GM18499 (cell line): ENCODE data around the gene METTL16.
"Not testable (repeated sequence)": the region's sequence is repeated elsewhere in the genome, so short reads cannot be mapped to it uniquely, and the experiment has no call there.

ENCODE experiments used
- ATAC-seq: cut with Tn5 transposase; IDR thresholded peaks from one replicate; pipeline ENCODE4 v1.9.1; 2021; ENCODE audit warnings: moderate number of reproducible peaks; ENCODE audit not compliant: insufficient read depth, unreplicated experiment

METTL16 gene

GRCh38 chr17:2503627-2504026 lies 8.1 kb downstream of the METTL16 start:
- ATAC-seq, result no peak

GRCh38 chr17:2502871-2503580 lies 8.7 kb downstream of the METTL16 start:
- ATAC-seq, result no peak

- no peak for ATAC-seq
Observed at GRCh38 chr17:2500446-2500845, 11.2 kb downstream of the METTL16 start.

- ATAC-seq, result not testable (repeated sequence)
Observed at GRCh38 chr17:2489286-2489685, 22.4 kb downstream of the METTL16 start.

GRCh38 chr17:2487306-2487705 lies 24.4 kb downstream of the METTL16 start:
- no peak for ATAC-seq

GRCh38 chr17:2486709-2487108 lies 25.0 kb downstream of the METTL16 start:
- ATAC-seq, result not testable (repeated sequence)

- no peak for ATAC-seq
Observed at GRCh38 chr17:2485970-2486369, 25.7 kb downstream of the METTL16 start.

GRCh38 chr17:2485543-2485942 lies 26.1 kb downstream of the METTL16 start:
- ATAC-seq, result no peak

- ATAC-seq, result no peak
Observed at GRCh38 chr17:2484876-2485275, 26.8 kb downstream of the METTL16 start.

- no peak for ATAC-seq
Observed at GRCh38 chr17:2483084-2483483, 28.6 kb downstream of the METTL16 start.

- no peak for ATAC-seq
Observed at GRCh38 chr17:2482218-2482617, 29.5 kb downstream of the METTL16 start.

GRCh38 chr17:2481760-2482159 lies 29.9 kb downstream of the METTL16 start:
- no peak for ATAC-seq

- no peak for ATAC-seq
Observed at GRCh38 chr17:2478458-2478857, 33.2 kb downstream of the METTL16 start.

- ATAC-seq, result no peak
Observed at GRCh38 chr17:2475056-2475455, 36.6 kb downstream of the METTL16 start.

- ATAC-seq, result no peak
Observed at GRCh38 chr17:2474371-2474770, 37.3 kb downstream of the METTL16 start.

GRCh38 chr17:2468270-2468669 lies 43.4 kb downstream of the METTL16 start:
- ATAC-seq, result no peak

- ATAC-seq, result no peak
Observed at GRCh38 chr17:2466931-2467330, 44.8 kb downstream of the METTL16 start.

- no peak for ATAC-seq
Observed at GRCh38 chr17:2462481-2462880, 49.2 kb downstream of the METTL16 start.

- no peak for ATAC-seq
Observed at GRCh38 chr17:2459917-2460271, 51.8 kb downstream of the METTL16 start.

- no peak for ATAC-seq
Observed at GRCh38 chr17:2457913-2458312, 53.8 kb downstream of the METTL16 start.

- no peak for ATAC-seq
Observed at GRCh38 chr17:2456475-2456874, 55.2 kb downstream of the METTL16 start.

- no peak for ATAC-seq
Observed at GRCh38 chr17:2455956-2456355, 55.7 kb downstream of the METTL16 start.

GRCh38 chr17:2453866-2454265 lies 57.8 kb downstream of the METTL16 start:
- ATAC-seq, result no peak
